Measurements from ENCODE around the gene SCMH1.

GRCh38 chr1:41241749-41242341, at the start of gene SCMH1:
- TF ChIP-seq CTCF (IDR thresholded peaks at IDR 0.05) (no peak), POLR2A (IDR thresholded peaks at IDR 0.05) (peak in 1 of 2 donors; percentile 38)
